Panc1 (cell line): Measurements from ENCODE around the gene SLC8A1. TPM values are rescaled to one million over a fixed set of nuclear protein-coding genes. Genes with fewer than 3 reads are reported as not detected.

Experiments
- ATAC-seq: fragments of 200-7000 bp; cut with Tn5 transposase; 2 replicates; pipeline ENCODE4 v1.9.1; 2020; ENCODE audit warnings: mild to moderate bottlenecking, moderate library complexity
- BruUV-seq: library from RNA; stranded (reverse); fragments of 400-500 nt; replicated peaks from 2 replicates; lab custom pipeline; 2021; lab: Mats Ljungman, UMichigan
- CTCF ChIA-PET: fragments of 300-600 bp; sonication (Branson Sonifier 250); formaldehyde crosslinking; loops from one replicate; lab custom pipeline; 2022; ENCODE audit warnings: antibody characterized with exemption; lab: Charles Lee
- POLR2A ChIA-PET: fragments of 300-600 bp; sonication (Branson Sonifier 250); formaldehyde crosslinking; loops from one replicate; lab custom pipeline; 2022; ENCODE audit warnings: antibody characterized with exemption; lab: Charles Lee
- DNase-seq: peaks from one replicate; pipeline ENCODE4 v3.0.0-alpha.2; 2010; ENCODE audit warnings: low read depth, low spot score
- H3K27ac ChIP-seq: 2 replicates; pipeline ENCODE4 v1.5.1; 2011; ENCODE audit warnings: mild to moderate bottlenecking, low read length, inconsistent platforms
- H3K27me3 ChIP-seq: fragments of 200-500 bp; sonication (Bioruptor generic); 2 replicates; pipeline ENCODE4 v1.6.0; 2014; ENCODE audit warnings: low read length, inconsistent platforms; ENCODE audit not compliant: control insufficient read depth, insufficient read depth
- H3K36me3 ChIP-seq: fragments of 200-500 bp; sonication (Bioruptor generic); 2 replicates; pipeline ENCODE4 v1.5.1; 2014; ENCODE audit warnings: inconsistent platforms, mild to moderate bottlenecking, low read length, moderate library complexity; ENCODE audit not compliant: control insufficient read depth, insufficient read depth
- H3K4me1 ChIP-seq: 2 replicates; pipeline ENCODE4 v1.5.1; 2011; ENCODE audit warnings: inconsistent platforms, mild to moderate bottlenecking, low read length, moderate library complexity; ENCODE audit not compliant: control insufficient read depth, insufficient read depth
- H3K4me3 ChIP-seq, 2 experiments: 2 replicates each; pipeline ENCODE4 v1.5.1; 2011 to 2012; ENCODE audit warnings: low read depth in 2 of 2, low read length in 2 of 2, mild to moderate bottlenecking in 2 of 2, inconsistent platforms in 1 of 2, moderate library complexity in 1 of 2
- H3K9me3 ChIP-seq: fragments of 200-500 bp; sonication (Bioruptor generic); 2 replicates; pipeline ENCODE4 v1.5.1; 2014; ENCODE audit warnings: low read depth, mild to moderate bottlenecking, inconsistent platforms, low read length, moderate library complexity; ENCODE audit not compliant: control insufficient read depth, insufficient read depth
- POLR2AphosphoS5 ChIP-seq: IDR thresholded peaks from 2 replicates; pipeline ENCODE4 v1.6.1; 2012; ENCODE audit warnings: mild to moderate bottlenecking, low read depth, low read length, moderate library complexity
- SIN3A ChIP-seq: IDR thresholded peaks from 2 replicates; pipeline ENCODE4 v1.6.1; 2012; ENCODE audit warnings: low read depth, mild to moderate bottlenecking, low read length, moderate library complexity, borderline replicate concordance; ENCODE audit not compliant: insufficient read depth
- TCF7L2 ChIP-seq: IDR thresholded peaks from 2 replicates; pipeline ENCODE4 v1.6.1; 2011; ENCODE audit warnings: mild to moderate bottlenecking, low read depth, low read length, inconsistent platforms
- in situ Hi-C: cut with HindIII; loops from 2 replicates; pipeline ENCODE4 v1.10.0; 2016; ENCODE audit warnings: low sequenced_read_pairs, low pct_unique_long_range_greater_than_20kb
- intact Hi-C: fragments of 100-400 bp; cut with micrococcal nuclease; formaldehyde crosslinking; loops from one replicate; pipeline ENCODE4 v1.10.0; 2022; ENCODE audit not compliant: unreplicated experiment
- total RNA-seq: library from RNA; stranded (reverse); gene quantifications from one replicate; pipeline ENCODE4 v1.2.1, GENCODE V29; 2021; ENCODE audit not compliant: unreplicated experiment
- TF ChIP-seq, protein P1 (sequence below): fragments of 450-650 bp; IDR thresholded peaks from 2 replicates; pipeline ENCODE4 v1.5.1; 2017; ENCODE audit warnings: mild to moderate bottlenecking
- TF ChIP-seq, protein P2 (sequence below), 2 experiments: IDR thresholded peaks; 2 replicates each; pipeline ENCODE4 v1.6.1; 2011 to 2012; ENCODE audit warnings: low read depth in 2 of 2, control low read depth in 1 of 2, low read length in 1 of 2, mild to moderate bottlenecking in 1 of 2, moderate library complexity in 1 of 2; ENCODE audit not compliant: insufficient read depth in 1 of 2

Gene SLC8A1
- total RNA-seq, 1 experiment from 2014 or later = 0.59 TPM

DNA sequence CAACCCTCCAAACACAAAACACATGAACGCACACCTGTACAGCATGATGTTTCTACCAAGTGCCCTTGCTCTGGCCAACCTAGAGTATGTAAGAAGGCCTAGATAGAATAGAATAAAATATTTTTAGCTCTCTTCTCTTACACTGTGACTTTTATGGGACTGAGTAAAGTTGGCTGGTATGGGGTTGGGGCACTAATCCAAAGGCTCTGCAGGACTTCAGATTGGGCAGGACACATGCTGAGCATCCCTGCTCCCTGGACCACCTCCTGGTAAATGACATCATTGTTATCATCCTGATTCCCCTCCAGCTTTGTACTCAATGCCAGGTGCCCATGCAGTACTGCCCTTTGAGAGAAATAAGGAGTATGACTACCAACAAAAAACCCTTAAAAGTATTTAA, 322.2 kb downstream of the SLC8A1 start:
- ChIA-PET CTCF (no interaction called here), POLR2A (no interaction called here)
- intact Hi-C loops = no loop called here
- Histone ChIP-seq H3K27me3 (no peaks in the 10 kb centered on the region), H3K4me1 (no peaks in the 10 kb centered on the region), H3K4me3 (no peak overlapping the region), H3K27ac (no peak overlapping the region), H3K36me3 (no peaks in the 10 kb centered on the region), H3K9me3 (no peaks in the 10 kb centered on the region)
- in situ Hi-C loops = no loop called here
- ATAC-seq (no peak; the same call in 1 of the 2 replicates), DNase-seq (no peak)
- no TSS peak for BruUV-seq
- TF ChIP-seq, protein P1, sequence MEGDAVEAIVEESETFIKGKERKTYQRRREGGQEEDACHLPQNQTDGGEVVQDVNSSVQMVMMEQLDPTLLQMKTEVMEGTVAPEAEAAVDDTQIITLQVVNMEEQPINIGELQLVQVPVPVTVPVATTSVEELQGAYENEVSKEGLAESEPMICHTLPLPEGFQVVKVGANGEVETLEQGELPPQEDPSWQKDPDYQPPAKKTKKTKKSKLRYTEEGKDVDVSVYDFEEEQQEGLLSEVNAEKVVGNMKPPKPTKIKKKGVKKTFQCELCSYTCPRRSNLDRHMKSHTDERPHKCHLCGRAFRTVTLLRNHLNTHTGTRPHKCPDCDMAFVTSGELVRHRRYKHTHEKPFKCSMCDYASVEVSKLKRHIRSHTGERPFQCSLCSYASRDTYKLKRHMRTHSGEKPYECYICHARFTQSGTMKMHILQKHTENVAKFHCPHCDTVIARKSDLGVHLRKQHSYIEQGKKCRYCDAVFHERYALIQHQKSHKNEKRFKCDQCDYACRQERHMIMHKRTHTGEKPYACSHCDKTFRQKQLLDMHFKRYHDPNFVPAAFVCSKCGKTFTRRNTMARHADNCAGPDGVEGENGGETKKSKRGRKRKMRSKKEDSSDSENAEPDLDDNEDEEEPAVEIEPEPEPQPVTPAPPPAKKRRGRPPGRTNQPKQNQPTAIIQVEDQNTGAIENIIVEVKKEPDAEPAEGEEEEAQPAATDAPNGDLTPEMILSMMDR = no peak
- no peak for TF ChIP-seq TCF7L2
- TF ChIP-seq POLR2AphosphoS5 = no peak
- TF ChIP-seq, protein P2, sequence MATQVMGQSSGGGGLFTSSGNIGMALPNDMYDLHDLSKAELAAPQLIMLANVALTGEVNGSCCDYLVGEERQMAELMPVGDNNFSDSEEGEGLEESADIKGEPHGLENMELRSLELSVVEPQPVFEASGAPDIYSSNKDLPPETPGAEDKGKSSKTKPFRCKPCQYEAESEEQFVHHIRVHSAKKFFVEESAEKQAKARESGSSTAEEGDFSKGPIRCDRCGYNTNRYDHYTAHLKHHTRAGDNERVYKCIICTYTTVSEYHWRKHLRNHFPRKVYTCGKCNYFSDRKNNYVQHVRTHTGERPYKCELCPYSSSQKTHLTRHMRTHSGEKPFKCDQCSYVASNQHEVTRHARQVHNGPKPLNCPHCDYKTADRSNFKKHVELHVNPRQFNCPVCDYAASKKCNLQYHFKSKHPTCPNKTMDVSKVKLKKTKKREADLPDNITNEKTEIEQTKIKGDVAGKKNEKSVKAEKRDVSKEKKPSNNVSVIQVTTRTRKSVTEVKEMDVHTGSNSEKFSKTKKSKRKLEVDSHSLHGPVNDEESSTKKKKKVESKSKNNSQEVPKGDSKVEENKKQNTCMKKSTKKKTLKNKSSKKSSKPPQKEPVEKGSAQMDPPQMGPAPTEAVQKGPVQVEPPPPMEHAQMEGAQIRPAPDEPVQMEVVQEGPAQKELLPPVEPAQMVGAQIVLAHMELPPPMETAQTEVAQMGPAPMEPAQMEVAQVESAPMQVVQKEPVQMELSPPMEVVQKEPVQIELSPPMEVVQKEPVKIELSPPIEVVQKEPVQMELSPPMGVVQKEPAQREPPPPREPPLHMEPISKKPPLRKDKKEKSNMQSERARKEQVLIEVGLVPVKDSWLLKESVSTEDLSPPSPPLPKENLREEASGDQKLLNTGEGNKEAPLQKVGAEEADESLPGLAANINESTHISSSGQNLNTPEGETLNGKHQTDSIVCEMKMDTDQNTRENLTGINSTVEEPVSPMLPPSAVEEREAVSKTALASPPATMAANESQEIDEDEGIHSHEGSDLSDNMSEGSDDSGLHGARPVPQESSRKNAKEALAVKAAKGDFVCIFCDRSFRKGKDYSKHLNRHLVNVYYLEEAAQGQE (IDR thresholded peaks at IDR 0.05; ENCODE audit: insufficient read depth in 1 of 2, low read depth in 2 of 2, low read length in 1 of 2) = no peak
- TF ChIP-seq SIN3A = no peak

DNA sequence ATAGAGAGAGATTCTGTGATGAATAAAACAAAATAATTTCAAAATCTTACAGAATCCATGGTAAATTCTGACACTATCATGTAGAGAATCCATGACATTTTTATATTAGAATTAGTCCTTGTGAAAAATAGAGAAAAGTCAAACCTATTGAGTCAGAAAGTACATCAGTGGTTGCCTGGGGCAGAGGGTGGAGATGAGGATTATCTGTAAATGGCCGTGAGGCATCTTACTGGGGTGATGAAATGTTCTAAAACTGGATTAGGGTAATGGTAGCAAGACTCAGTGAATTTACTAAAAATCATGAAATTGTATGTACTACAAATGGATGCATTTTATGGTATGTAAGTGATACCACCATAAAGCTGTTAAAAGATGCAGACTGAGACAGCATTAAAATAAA, 323.1 kb downstream of the SLC8A1 start:
- ATAC-seq = no peak
- H3K9me3 ChIP-seq = no peaks in the 10 kb centered on the region
- H3K4me3 ChIP-seq = no peak overlapping the region
- no TSS peak for BruUV-seq
- H3K4me1 ChIP-seq = no peaks in the 10 kb centered on the region
- POLR2A ChIA-PET = no interaction called here
- TF ChIP-seq POLR2AphosphoS5 = no peak
- TF ChIP-seq, protein P1 = no peak
- TF ChIP-seq, protein P2 (IDR thresholded peaks at IDR 0.05; ENCODE audit: insufficient read depth in 1 of 2, low read depth in 2 of 2, low read length in 1 of 2) = no peak
- TF ChIP-seq SIN3A = no peak
- no peak for TF ChIP-seq TCF7L2
- no peaks in the 10 kb centered on the region for H3K27me3 ChIP-seq
- in situ Hi-C loops (no loop called here), intact Hi-C loops (no loop called here)
- no peak for DNase-seq
- no peak overlapping the region for H3K27ac ChIP-seq
- no peaks in the 10 kb centered on the region for H3K36me3 ChIP-seq
- CTCF ChIA-PET = no interaction called here
